G401.6 (cell line): ENCODE data around the gene SNW1.
"Not testable (repeated sequence)": the region's sequence is repeated elsewhere in the genome, so short reads cannot be mapped to it uniquely, and the experiment has no call there.

Experiments used
- FAIRE-seq: peaks from 2 replicates; lab custom pipeline; 2012; peaks lifted over from hg19 to GRCh38; lab: Jason Lieb, UNC

The SNW1 gene

DNA sequence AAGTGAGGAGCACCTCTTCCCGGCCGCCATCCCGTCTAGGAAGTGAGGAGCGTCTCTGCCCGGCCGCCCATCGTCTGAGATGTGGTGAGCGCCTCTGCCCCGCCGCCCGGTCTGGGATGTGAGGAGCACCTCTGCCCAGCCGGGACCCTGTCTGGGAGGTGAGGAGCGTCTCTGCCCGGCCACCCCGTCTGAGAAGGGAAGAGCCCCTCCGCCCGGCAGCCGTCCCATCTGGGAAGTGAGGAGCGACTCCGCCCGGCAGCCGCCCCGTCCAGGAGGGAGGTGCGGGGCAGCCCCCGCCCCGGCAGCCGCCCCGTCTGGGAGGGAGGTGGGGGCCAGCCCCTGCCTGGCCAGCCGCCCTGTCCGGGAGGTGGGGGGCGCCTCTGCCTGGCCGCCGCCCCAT lies 13.5 kb downstream of the SNW1 start:
- not testable (repeated sequence) for FAIRE-seq

GRCh38 chr14:77746064-77746702 lies 14.8 kb downstream of the SNW1 start:
- no peak for FAIRE-seq

DNA sequence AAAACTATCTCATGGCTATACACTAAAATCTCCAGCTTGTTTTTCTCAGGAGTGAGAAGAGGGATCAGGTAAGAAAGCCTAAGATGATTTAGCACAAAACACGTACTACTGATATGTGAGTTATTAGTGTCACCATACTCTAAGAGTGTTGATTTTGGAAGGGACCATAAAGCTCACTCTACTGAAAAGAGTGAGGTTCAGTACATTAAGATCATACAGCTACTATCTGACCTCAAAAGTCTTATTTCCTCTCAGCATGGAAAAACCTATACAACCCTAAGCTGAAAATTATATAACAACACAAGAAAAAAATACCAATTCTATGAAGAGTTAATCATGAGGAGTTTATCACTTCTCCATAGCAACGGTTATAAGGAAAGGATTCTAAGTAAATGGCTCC lies 19.5 kb downstream of the SNW1 start:
- FAIRE-seq = no peak

DNA sequence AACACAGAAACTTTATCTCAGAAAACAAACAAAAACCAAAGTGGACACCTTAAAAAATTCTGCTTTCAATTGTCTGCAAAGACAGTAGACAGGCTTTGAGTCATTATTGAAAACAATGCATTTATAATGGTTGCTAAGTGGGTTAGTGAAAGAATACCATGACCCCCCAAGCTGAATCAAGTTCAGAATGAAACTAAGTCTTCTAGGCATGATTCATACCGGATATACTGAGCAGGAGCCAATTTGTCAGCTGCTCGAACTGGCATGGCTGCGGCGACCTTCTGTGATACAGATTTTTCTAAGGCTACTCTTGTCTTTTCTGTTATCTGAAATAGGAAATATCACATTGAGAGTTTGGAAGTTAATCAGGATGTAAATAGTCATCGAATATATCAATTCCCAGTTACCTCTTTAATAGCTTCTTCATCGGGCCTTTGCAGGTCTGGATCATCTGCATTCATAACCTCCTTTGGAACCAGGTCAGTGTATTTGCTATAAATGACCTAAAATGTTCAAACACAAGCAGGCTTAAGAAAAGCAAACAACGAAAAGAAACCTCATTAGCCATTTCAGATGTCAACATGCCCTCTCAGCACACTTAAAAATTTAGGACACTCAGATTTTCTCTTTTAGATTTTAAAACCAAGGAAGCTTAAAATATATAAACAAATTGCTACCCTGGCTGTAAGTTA lies 22.3 kb downstream of the SNW1 start:
- no peak for FAIRE-seq

- no peak for FAIRE-seq
These were observed 29.9 kb downstream of the SNW1 start for GRCh38 chr14:77730976-77731497.

GRCh38 chr14:77722301-77722700 lies 38.7 kb downstream of the SNW1 start:
- no peak for FAIRE-seq

DNA sequence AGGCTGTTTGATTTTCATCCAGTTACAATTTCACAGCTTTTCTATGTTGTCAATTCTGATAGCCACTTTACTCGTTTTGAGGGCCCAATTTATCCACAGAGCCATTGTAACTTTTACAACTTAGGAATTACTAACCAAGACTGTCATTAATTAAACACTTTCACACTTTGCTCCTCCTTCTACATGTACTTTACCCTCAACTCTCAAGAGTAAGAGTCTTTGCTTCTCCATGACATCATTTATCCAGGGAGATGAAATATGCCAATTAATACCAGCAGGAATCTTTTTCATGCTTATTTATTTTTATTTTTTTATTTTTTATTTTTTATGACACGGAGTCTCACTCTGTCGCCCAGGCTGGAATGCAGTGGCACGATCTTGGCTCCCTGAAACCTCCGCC lies 39.5 kb downstream of the SNW1 start:
- FAIRE-seq = no peak

- FAIRE-seq = no peak
These were observed 43.2 kb downstream of the SNW1 start for GRCh38 chr14:77717608-77718305.

- no peak for FAIRE-seq
These were observed 46.0 kb downstream of the SNW1 start for GRCh38 chr14:77714926-77715325.

DNA sequence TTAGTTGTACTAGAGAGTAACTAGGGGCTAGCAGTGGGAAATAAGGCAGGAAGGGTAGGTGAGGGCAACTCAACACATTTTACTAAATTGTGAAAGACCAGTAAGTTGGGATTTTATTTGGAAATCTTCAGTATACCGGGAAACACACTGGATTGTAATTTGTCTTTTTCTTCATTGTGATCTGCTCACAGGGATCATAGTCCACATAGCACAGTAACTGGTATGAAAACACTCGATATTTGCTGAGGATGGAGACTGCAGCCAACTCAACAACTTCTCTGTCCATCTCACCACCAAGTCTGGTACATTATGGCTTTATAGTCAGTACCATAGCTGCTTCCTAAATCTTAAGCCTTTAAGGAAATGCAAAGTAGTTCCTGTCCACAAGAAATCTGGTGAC lies 50.6 kb downstream of the SNW1 start:
- FAIRE-seq = no peak

- no peak for FAIRE-seq
These were observed 51.5 kb downstream of the SNW1 start for GRCh38 chr14:77709412-77709811.

- no peak for FAIRE-seq
These were observed 52.2 kb downstream of the SNW1 start for GRCh38 chr14:77708749-77709148.

- peak; percentile 66 for FAIRE-seq
These were observed 53.1 kb downstream of the SNW1 start, which contains the start of the genes ALKBH1 and SLIRP for GRCh38 chr14:77707724-77708408. Gene ALKBH1, minus strand, starts transcription at chr14:77708023. Its CDS starts 19 bp downstream, at chr14:77708004. Gene SLIRP, plus strand, starts transcription at chr14:77708103. Its CDS starts 9 bp downstream, at chr14:77708112.

DNA sequence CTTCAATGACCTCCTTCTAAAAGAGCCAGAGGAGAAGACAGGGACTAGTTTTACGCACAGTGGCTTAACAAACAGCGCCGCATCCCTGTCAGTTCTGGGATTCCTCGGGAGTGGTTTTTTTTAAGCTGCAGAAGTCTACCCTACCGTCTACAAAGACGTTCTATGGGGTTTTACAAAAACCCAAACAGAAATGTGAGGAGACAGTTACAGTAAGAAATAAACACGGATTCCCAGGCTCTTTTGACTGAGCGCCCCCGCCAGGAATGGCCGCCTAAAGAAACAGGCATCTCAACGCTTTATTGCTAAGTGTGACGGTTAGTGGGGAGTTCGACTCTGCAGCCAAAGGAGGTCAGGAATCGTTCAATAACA lies 53.6 kb downstream of the SNW1 start:
- no peak for FAIRE-seq

DNA sequence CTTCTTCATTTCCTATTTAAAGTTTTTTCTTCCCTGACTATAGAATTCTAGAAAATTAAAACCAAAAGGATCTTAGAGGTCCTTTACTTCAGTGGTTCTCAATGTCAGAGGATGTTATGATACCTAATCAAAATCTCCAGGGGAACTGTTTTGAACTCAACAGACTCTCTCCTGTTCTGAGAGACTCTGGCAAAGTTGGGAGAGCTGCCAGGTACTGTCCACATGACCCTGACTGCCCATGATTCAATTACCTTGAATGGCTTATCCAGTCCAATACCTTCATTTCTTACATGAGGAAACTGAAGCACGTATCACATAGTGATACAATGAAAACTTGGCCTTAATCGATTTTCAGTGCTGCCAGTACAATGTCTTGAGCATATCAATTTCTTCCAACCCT lies 69.7 kb downstream of the SNW1 start:
- FAIRE-seq = peak; percentile 11

GRCh38 chr14:77682158-77682553 lies 78.8 kb downstream of the SNW1 start:
- FAIRE-seq = no peak

DNA sequence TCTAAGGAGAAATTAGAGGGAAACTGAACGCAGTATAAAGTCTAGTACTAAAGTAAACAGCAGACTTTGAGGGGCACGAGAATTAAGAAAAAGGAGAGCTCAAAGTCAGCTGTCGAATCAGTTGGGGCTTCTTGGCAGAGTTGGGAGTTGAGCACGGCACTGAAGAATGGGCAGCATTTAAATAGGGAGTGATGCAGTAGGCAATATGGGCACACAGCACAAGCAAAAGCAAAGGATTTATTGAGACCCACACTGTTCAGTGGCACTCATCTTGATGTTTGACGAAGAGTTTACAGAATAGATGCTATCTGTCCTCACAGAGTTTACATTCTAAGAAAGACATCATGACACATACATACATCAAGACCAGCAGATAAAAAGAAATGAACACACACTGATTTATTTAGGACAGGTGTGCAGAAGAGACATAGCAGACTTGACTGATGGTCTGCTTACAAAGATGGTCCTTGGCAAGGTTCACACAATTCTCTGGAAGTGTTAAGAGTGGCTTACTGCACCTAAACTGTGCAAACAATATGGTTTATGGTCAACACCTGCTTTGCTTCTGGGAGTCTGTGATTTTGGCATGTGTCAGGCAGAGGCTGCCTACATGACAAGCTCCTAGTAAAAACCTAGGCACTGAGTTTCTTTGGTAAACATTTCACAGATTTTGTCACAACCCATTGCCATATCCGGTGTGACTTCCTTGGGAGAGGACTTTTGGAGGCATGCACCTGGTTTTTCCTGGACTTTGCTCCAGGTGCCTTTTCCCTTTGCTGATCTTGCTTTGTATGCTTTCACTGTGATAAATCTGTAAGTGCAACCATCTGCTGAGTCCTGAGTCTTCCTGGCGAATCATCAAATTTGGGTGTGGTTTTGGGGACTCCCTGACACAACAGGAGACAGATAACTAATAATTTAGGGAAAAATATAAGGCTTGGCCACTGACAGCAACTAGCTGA lies 79.5 kb downstream of the SNW1 start:
- FAIRE-seq = no peak

- no peak for FAIRE-seq
These were observed 86.0 kb downstream of the SNW1 start for GRCh38 chr14:77674931-77675330.

DNA sequence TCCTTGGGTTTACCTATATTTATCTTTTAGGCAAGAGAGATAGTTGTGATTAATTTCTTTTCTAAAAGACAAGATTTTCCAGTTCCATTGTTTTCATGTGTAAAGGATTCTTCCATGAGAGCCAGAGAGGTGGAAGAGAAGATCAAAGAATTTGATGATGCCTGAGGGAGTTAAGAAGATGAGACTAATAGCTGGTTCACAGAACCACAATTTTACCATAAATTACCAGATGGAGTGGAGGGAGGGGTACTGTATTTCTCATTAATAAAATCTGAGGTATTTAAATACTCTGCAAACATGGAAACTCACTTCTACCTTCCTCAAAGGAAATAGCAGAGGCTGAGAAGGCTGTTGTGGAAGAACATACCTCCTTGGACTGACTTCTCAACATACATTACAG lies 87.8 kb downstream of the SNW1 start:
- FAIRE-seq = no peak
